Measurements from ENCODE around the gene TEX29.

The TEX29 gene

GRCh38 chr13:111339366-111340143 is 19.1 kb downstream of the TEX29 start:
- DNase-seq (ENCODE audit: low read depth in 2 of 2, low spot score in 1 of 2), result no peak

GRCh38 chr13:111341886-111342285 is 21.4 kb downstream of the TEX29 start:
- no peak for DNase-seq (ENCODE audit: low read depth in 2 of 2, low spot score in 1 of 2)

DNA sequence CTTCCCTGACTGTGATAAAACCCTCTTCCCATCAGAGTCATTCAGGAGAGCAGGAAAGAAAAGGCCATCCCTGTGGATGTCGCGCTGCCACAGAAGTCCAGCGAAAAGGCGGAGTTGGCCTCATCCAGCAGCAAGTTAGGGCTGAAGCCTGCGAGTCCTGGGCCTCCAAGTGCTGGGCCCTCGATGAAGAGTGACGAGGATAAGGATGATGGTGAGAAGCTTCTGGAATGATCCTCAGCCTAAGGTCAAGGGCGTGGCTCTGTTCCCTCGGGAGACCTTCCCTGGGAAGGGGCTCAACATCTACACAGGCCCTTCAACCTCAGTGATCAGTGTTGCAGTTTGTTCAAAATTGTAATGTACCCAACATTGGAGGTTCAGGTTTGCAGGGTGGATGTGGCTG is 22.3 kb downstream of the TEX29 start:
- DNase-seq (ENCODE audit: low read depth in 2 of 2, low spot score in 1 of 2), result no peak

GRCh38 chr13:111343186-111343805 is 22.9 kb downstream of the TEX29 start:
- no peak for DNase-seq (ENCODE audit: low read depth in 2 of 2, low spot score in 1 of 2)

DNA sequence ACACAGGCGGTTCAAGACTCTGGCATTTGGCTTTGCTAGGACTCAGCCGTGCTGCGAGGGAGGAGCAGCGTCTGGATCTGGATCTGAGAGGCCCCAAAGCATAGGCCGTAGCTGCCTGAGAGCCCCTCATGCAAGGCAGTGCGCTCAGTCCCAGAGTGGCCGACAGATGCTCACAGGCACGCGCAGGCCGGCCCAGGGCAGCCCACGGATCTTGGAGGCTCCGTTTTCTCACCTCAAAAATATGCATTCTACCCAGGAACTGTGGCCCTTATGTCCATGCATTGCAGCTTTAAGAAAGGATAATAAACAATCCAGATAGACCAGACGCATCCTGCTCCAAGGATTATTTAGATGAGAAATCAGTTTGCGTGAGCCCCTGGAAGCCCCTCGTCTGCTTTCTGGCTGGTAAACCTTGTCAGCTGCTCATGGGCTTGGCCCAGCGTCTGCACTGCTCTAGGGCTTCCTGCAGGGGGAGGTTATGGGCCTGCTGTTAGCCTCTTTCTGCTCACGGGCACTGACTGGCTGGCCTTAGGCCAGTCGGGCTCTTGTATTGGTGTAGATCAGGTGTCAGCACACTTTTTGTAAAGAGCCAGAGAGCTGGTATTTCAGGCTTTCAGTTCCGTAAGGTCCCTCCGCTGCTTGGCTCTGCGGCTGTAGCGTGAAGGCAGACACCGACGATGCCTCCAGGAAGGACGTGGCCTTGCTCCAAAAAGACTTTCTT is 24.2 kb downstream of the TEX29 start:
- DNase-seq (ENCODE audit: low read depth in 2 of 2, low spot score in 1 of 2), result no peak

- no peak for DNase-seq (ENCODE audit: low read depth in 2 of 2, low spot score in 1 of 2)
Measured at GRCh38 chr13:111345682-111346081, 25.2 kb downstream of the TEX29 start.

DNA sequence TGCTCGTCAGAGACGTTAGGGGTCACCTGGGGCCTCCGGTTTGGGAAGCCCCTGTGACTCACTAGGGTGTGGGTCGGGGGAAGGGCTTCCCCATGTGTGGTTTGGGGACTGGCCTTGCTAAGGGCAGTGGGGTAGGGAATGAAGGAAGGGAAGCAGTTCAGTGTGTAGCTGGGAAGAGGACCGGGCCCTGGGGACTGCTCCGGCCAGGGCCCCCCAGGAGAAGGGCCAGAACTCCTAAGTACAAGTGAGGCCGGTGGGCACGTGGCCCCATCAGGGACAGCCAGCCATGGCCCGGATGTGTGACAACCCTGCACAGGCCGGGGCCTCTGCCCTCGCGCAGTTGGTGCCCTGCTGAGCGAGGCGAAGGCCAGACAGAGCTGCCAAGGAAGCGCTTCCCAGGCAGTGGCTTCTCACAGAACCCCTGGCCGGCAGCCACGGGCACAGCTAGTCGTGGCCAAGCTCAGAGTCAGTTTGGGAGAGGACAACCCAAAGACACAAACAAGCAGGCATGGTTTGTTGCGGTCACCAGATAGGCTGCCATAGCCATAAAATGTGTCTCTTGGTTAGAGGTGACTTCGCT is 25.7 kb downstream of the TEX29 start:
- no peak for DNase-seq (ENCODE audit: low read depth in 2 of 2, low spot score in 1 of 2)

DNA sequence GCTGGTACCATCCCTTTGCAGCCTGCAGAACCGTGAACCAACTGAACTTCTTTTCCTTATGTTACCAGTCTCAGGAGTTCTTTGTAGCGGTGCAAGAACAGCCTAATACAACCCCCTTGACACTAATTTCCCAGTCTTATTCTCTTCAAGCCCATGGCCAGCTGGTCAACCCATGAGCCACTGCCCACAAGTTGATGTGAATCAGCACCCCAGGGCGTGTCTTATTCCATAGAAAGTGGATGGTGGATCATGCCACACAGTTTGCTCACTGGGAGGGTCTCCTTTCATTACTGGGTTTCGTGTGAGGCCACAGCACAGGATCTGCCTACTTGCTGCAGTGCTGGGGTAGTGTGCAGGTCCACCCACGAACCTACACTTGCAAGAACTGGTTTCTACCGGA is 27.0 kb downstream of the TEX29 start:
- DNase-seq (ENCODE audit: low read depth in 2 of 2, low spot score in 1 of 2), result no peak

GRCh38 chr13:111353508-111353907 is 33.1 kb downstream of the TEX29 start:
- no peak for DNase-seq (ENCODE audit: low read depth in 2 of 2, low spot score in 1 of 2)

GRCh38 chr13:111354789-111355188 is 34.3 kb downstream of the TEX29 start:
- no peak for DNase-seq (ENCODE audit: low read depth in 2 of 2, low spot score in 1 of 2)

DNA sequence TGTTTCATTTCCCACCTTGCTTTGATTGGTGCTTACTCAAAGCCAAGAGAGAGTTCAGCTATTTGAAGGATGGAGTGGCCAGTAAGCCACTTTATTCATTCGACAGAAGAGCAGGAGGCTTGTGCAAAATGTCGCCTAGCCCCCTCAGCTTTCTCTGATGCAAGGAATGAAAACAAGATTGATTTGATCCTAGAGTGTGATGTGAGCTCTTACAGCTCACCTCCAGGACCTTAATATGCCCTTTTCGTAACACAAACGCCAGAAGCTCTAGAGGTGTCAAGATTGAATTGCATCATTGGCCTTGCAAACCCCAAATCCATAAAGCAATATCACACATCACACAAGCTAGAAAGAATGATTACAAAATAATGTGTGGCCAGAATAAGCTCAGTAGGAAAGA is 36.4 kb downstream of the TEX29 start:
- DNase-seq (ENCODE audit: low read depth in 2 of 2, low spot score in 1 of 2), result no peak

DNA sequence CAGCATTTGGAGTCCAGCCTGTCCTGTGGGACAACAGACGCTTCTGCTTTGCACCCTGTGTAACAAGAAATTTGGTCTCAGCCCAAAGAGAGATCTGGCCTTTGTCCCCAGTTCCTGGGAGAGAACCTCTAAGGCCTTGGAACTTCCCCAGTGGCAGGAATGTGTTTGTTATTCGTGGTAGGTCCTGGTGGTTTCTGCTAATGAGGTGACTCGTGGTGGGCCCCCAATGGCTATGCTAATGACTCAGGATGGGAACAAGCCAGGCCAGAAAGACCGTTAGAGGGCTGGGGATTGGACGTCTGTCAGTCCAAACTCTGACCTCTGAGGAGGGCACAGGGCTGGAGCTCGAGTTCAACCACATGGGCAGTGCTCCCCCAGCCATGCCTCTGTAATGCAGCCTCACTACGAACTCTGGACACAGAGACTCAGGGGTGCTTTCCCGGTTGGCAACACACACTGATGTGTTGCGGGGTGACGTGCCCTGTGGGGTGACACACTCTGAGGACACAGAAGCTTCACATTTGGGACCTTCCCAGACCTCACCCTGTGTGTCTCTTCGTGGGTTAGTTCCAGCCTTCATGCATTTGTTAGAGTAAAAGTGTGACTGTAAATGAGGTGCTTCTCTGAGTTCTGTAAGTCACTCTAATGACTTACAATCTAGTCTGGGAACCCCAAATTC is 38.9 kb downstream of the TEX29 start:
- DNase-seq (ENCODE audit: low read depth in 2 of 2, low spot score in 1 of 2), result no peak

- no peak for DNase-seq (ENCODE audit: low read depth in 2 of 2, low spot score in 1 of 2)
Measured at GRCh38 chr13:111359930-111360329, 39.5 kb downstream of the TEX29 start.

DNA sequence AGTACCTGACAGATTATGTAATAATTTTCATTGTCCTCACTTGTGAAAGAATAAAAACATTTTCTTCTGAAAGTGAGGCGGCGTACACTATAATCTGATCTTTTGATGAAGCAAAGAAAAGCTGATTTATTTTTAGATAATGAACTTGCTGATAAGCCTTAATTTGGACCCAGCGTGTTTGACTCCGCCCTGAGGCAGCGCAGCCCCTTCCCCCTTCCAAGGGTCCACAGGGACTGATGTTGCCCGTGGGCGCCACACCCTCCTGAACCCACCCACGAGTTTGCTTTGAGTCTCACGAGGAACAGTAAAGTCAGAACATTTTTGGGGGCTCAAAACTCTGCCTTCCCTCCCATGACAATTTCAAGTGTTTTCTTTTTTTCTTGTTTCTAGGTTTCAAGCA is 40.0 kb downstream of the TEX29 start:
- no peak for DNase-seq (ENCODE audit: low read depth in 2 of 2, low spot score in 1 of 2)

DNA sequence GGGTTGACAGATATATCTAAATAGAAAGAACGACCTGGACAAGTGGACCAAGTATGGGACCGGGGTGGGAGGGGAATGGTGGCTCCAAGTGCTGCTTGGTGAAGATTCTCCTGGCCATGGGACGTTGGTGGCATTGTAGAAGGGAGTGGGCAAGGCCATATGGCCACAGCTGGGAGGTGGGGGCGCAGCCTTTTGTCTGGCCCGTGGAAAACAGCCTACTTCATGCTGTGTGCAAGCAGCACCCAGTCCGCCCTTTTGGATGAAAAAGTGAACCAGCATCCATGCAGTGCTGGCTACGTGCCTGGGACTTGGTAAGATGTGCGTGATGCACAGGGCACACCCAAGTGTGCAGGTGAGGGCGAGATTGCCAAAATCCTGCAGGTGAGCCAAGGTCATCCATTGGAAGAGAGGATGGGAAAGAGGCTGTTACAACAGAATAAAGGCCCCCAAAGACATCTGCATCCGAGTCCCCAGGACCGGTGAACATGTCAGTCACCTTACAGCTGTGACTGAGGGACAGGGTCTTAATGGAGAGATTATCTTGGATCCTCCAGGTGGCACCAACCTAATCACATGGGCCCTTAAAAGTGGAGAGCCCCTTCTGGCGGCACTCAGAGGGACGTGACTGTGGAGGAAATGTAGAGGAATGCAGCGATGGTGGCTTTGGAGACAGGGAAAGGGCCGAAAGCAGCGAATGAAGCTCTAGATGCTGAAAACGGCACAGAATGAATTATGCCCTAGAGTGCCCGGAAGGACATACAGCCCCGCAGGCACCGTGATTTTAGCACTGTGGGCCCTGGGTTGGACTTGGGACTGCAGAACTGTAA is 40.8 kb downstream of the TEX29 start:
- no peak for DNase-seq (ENCODE audit: low read depth in 2 of 2, low spot score in 1 of 2)

- no peak for DNase-seq (ENCODE audit: low read depth in 2 of 2, low spot score in 1 of 2)
Measured at GRCh38 chr13:111361873-111362648, 41.6 kb downstream of the TEX29 start.

GRCh38 chr13:111363121-111363520 is 42.7 kb downstream of the TEX29 start:
- no peak for DNase-seq (ENCODE audit: low read depth in 2 of 2, low spot score in 1 of 2)

DNA sequence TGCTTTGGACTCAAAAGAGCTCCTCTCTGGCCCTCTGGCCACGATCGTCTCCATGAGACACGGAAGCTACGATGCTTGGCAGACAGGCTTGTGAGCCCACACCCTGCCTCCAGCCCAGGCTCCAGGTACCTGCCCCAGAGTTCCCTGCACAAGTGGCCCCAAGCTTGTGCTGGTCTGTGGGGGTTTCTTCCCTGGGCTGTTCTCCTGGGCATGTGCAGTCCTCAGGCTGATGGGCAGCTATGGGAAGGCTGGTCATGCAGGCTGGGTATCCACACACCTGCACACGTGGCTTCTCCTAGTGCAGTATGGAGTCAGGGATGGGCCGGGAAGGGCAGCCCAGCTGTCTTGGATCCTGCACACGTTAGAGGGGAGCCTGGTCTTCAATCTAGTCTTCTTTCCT is 43.1 kb downstream of the TEX29 start:
- no peak for DNase-seq (ENCODE audit: low read depth in 2 of 2, low spot score in 1 of 2)

- DNase-seq (ENCODE audit: low read depth in 2 of 2, low spot score in 1 of 2), result no peak
Measured at GRCh38 chr13:111365149-111366005, 44.9 kb downstream of the TEX29 start.

All from stimulated activated CD8-positive, alpha-beta memory T cell treated with anti-CD3 and anti-CD28 coated beads, Interleukin-4, amount 100 ng/mL, for 4 hours (primary cell).